Stimulated activated CD4-positive, alpha-beta T cell treated with anti-CD3 and anti-CD28 coated beads, Interleukin-12 subunit alpha, Interleukin-12 subunit beta, amount 100 ng/mL, for 48 hours (primary cell): Measurements from ENCODE around the gene SF3B6.
"Not testable (repeated sequence)": the region's sequence is repeated elsewhere in the genome, so short reads cannot be mapped to it uniquely, and the experiment has no call there.

Source experiments
- DNase-seq, 3 donors: peaks; one replicate each; pipeline ENCODE4 v3.0.0-alpha.2; 2020; ENCODE audit warnings: low read depth in 2 of 3, low spot score in 1 of 3

The SF3B6 gene

GRCh38 chr2:24075915-24076848 is at the start of gene SF3B6:
Gene SF3B6 (minus strand): TSS chr2:24076326. CDS start chr2:24076229, 97 bp downstream.
- peak; percentile 99 for DNase-seq

- no peak for DNase-seq
These were observed 47.9 kb upstream of the SF3B6 start for GRCh38 chr2:24123922-24124580.

- DNase-seq, result peak; percentile 36 to 68 (median 46)
These were observed 47.2 kb upstream of the SF3B6 start, which contains the start of the genes FAM228B and PFN4 for GRCh38 chr2:24123195-24123921. Gene FAM228B (plus strand): TSS chr2:24123469. CDS start chr2:24124362, 893 bp downstream. Gene PFN4 (minus strand): TSS chr2:24123334. CDS start chr2:24122535, 799 bp downstream.

- DNase-seq, result no peak
These were observed 46.5 kb upstream of the SF3B6 start for GRCh38 chr2:24122366-24123194.

- no peak for DNase-seq
These were observed 45.3 kb upstream of the SF3B6 start for GRCh38 chr2:24121469-24121868.

GRCh38 chr2:24121066-24121465 is 44.9 kb upstream of the SF3B6 start:
- no peak for DNase-seq

- DNase-seq, result no peak
These were observed 41.8 kb upstream of the SF3B6 start for GRCh38 chr2:24117902-24118301.

GRCh38 chr2:24115057-24115456 is 38.9 kb upstream of the SF3B6 start:
- DNase-seq, result no peak

- no peak for DNase-seq
These were observed 35.3 kb upstream of the SF3B6 start for GRCh38 chr2:24111407-24111901.

GRCh38 chr2:24110660-24111303 is 34.7 kb upstream of the SF3B6 start:
- DNase-seq, result no peak

- DNase-seq, result not testable (repeated sequence)
These were observed 33.3 kb upstream of the SF3B6 start for GRCh38 chr2:24109431-24109830.

- no peak for DNase-seq
These were observed 31.2 kb upstream of the SF3B6 start for GRCh38 chr2:24107336-24107735.

- no peak for DNase-seq
These were observed 30.7 kb upstream of the SF3B6 start for GRCh38 chr2:24106786-24107185.

GRCh38 chr2:24105816-24106215 is 29.7 kb upstream of the SF3B6 start:
- DNase-seq, result no peak

GRCh38 chr2:24104906-24105305 is 28.8 kb upstream of the SF3B6 start:
- no peak for DNase-seq

GRCh38 chr2:24104110-24104650 is 28.1 kb upstream of the SF3B6 start:
- DNase-seq, result no peak

GRCh38 chr2:24102677-24103076 is 26.6 kb upstream of the SF3B6 start:
- no peak for DNase-seq

- DNase-seq, result no peak
These were observed 25.9 kb upstream of the SF3B6 start for GRCh38 chr2:24101992-24102391.

GRCh38 chr2:24100732-24101131 is 24.6 kb upstream of the SF3B6 start:
- not testable (repeated sequence) for DNase-seq
